ENCODE measurements around the gene SLITRK6. TPM values are rescaled to one million over a fixed set of nuclear protein-coding genes. Genes with fewer than 3 reads are reported as not detected.
"Not testable (repeated sequence)": the region's sequence is repeated elsewhere in the genome, so short reads cannot be mapped to it uniquely, and the experiment has no call there.

SLITRK6 gene
- total RNA-seq = not detected

- DNase-seq (ENCODE audit: low read depth in 2 of 3, low spot score in 2 of 3) = no peak
These were observed at the start of gene SLITRK6 for GRCh38 chr13:85799097-85799582. SLITRK6 (minus strand) TSS chr13:85799419; CDS start chr13:85796508, 2,911 bp downstream.

GRCh38 chr13:85847012-85847411 lies 47.8 kb upstream of the SLITRK6 start:
- no peak for DNase-seq (ENCODE audit: low read depth in 2 of 3, low spot score in 2 of 3)

- DNase-seq (ENCODE audit: low read depth in 2 of 3, low spot score in 2 of 3) = no peak
These were observed 42.2 kb upstream of the SLITRK6 start for GRCh38 chr13:85841427-85841826.

GRCh38 chr13:85833921-85834320 lies 34.7 kb upstream of the SLITRK6 start:
- DNase-seq (ENCODE audit: low read depth in 2 of 3, low spot score in 2 of 3) = no peak

- DNase-seq (ENCODE audit: low read depth in 2 of 3, low spot score in 2 of 3) = peak in 1 of 3 donors; percentile 51
These were observed 29.0 kb upstream of the SLITRK6 start for GRCh38 chr13:85828094-85828684.

- no peak for DNase-seq (ENCODE audit: low read depth in 2 of 3, low spot score in 2 of 3)
These were observed 26.2 kb upstream of the SLITRK6 start for GRCh38 chr13:85825454-85825853.

GRCh38 chr13:85823832-85824231 lies 24.6 kb upstream of the SLITRK6 start:
- no peak for DNase-seq (ENCODE audit: low read depth in 2 of 3, low spot score in 2 of 3)

- no peak for DNase-seq (ENCODE audit: low read depth in 2 of 3, low spot score in 2 of 3)
These were observed 20.3 kb upstream of the SLITRK6 start for GRCh38 chr13:85819513-85819912.

- DNase-seq (ENCODE audit: low read depth in 2 of 3, low spot score in 2 of 3) = peak in 1 of 3 donors; percentile 29
These were observed 17.2 kb upstream of the SLITRK6 start for GRCh38 chr13:85816413-85816812.

- no peak for DNase-seq (ENCODE audit: low read depth in 2 of 3, low spot score in 2 of 3)
These were observed 13.1 kb upstream of the SLITRK6 start for GRCh38 chr13:85812282-85812681.

GRCh38 chr13:85808811-85809210 lies 9.6 kb upstream of the SLITRK6 start:
- peak in 1 of 3 donors; percentile 47 for DNase-seq (ENCODE audit: low read depth in 2 of 3, low spot score in 2 of 3)

GRCh38 chr13:85806553-85807175 lies 7.4 kb upstream of the SLITRK6 start:
- peak in 2 of 3 donors; percentile 30 to 75 for DNase-seq (ENCODE audit: low read depth in 2 of 3, low spot score in 2 of 3)

- no peak for DNase-seq (ENCODE audit: low read depth in 2 of 3, low spot score in 2 of 3)
These were observed 663 bp downstream of the SLITRK6 start for GRCh38 chr13:85798556-85798955.

GRCh38 chr13:85797311-85797710 lies 1.9 kb downstream of the SLITRK6 start:
- DNase-seq (ENCODE audit: low read depth in 2 of 3, low spot score in 2 of 3) = no peak

- DNase-seq (ENCODE audit: low read depth in 2 of 3, low spot score in 2 of 3) = no peak
These were observed 14.0 kb downstream of the SLITRK6 start for GRCh38 chr13:85785205-85785604.

GRCh38 chr13:85772367-85772766 lies 26.9 kb downstream of the SLITRK6 start:
- DNase-seq (ENCODE audit: low read depth in 2 of 3, low spot score in 2 of 3) = peak in 1 of 3 donors; percentile 1

GRCh38 chr13:85771856-85772255 lies 27.4 kb downstream of the SLITRK6 start:
- DNase-seq (ENCODE audit: low read depth in 2 of 3, low spot score in 2 of 3) = peak in 1 of 3 donors; percentile 1

- no peak for DNase-seq (ENCODE audit: low read depth in 2 of 3, low spot score in 2 of 3)
These were observed 30.3 kb downstream of the SLITRK6 start for GRCh38 chr13:85768946-85769345.

- no peak for DNase-seq (ENCODE audit: low read depth in 2 of 3, low spot score in 2 of 3)
These were observed 44.1 kb downstream of the SLITRK6 start for GRCh38 chr13:85755123-85755522.

GRCh38 chr13:85743201-85743770 lies 55.9 kb downstream of the SLITRK6 start:
- not testable (repeated sequence) for DNase-seq (ENCODE audit: low read depth in 2 of 3, low spot score in 2 of 3)
